HepG2 (cell line): Measurements from ENCODE around the gene STK11. TPM values are rescaled to one million over a fixed set of nuclear protein-coding genes. Genes with fewer than 3 reads are reported as not detected.
A peak's percentile ranks its signal among the peaks of the same experiment; 100 is the strongest.

Source experiments
- CHD2 ChIP-seq: IDR thresholded peaks from 2 replicates; pipeline ENCODE4 v1.6.1; 2011; ENCODE audit warnings: low read depth, low read length, improper control_type of control experiment
- DMTF1 ChIP-seq: sonication (generic); formaldehyde crosslinking; IDR thresholded peaks from 2 replicates; pipeline ENCODE4 v1.4.0; 2020; ENCODE audit warnings: mild to moderate bottlenecking, missing genetic modification reagents
- ERF ChIP-seq: IDR thresholded peaks from 2 replicates; pipeline ENCODE4 v1.6.1; 2018; ENCODE audit warnings: missing biosample characterization, missing genetic modification reagents
- FOXP4 ChIP-seq: sonication (generic); formaldehyde crosslinking; IDR thresholded peaks from 2 replicates; pipeline ENCODE4 v1.4.0; 2020; ENCODE audit warnings: missing genetic modification reagents
- HDAC2 ChIP-seq: sonication (generic); formaldehyde crosslinking; IDR thresholded peaks from 2 replicates; pipeline ENCODE4 v1.4.0; 2020; ENCODE audit warnings: missing genetic modification reagents
- IKZF4 ChIP-seq: sonication (generic); formaldehyde crosslinking; IDR thresholded peaks from 2 replicates; pipeline ENCODE4 v1.5.1; 2020; ENCODE audit warnings: borderline replicate concordance, mild to moderate bottlenecking, low read depth, missing genetic modification reagents; ENCODE audit errors: not compliant biosample characterization
- KDM5A ChIP-seq: fragments of 200-600 bp; sonication (generic); IDR thresholded peaks from 2 replicates; pipeline ENCODE4 v1.7.0; 2018; ENCODE audit warnings: antibody characterized with exemption, mild to moderate bottlenecking, low read length, borderline replicate concordance
- MED1 ChIP-seq: sonication (generic); formaldehyde crosslinking; IDR thresholded peaks from 2 replicates; pipeline ENCODE4 v1.4.0; 2020; ENCODE audit warnings: missing genetic modification reagents
- WIZ ChIP-seq: sonication (generic); formaldehyde crosslinking; IDR thresholded peaks from 2 replicates; pipeline ENCODE4 v1.5.1; 2020; ENCODE audit warnings: mild to moderate bottlenecking, missing genetic modification reagents
- ZBTB40 ChIP-seq, 2 experiments: fragments of 450-650 bp in 1 of 2; sonication (generic) in 1 of 2; formaldehyde crosslinking in 1 of 2; IDR thresholded peaks; 2 replicates each; pipeline versions ENCODE4 v1.6.1 to v1.8.0; 2016 to 2022; ENCODE audit warnings: antibody characterized with exemption in 1 of 2, mild to moderate bottlenecking in 1 of 2, missing genetic modification reagents in 1 of 2
- ZNF572 ChIP-seq: sonication (generic); formaldehyde crosslinking; IDR thresholded peaks from 2 replicates; pipeline ENCODE4 v1.5.1; 2020; ENCODE audit warnings: mild to moderate bottlenecking, missing genetic modification reagents
- ZNF576 ChIP-seq: sonication (generic); formaldehyde crosslinking; IDR thresholded peaks from 2 replicates; pipeline ENCODE4 v1.4.0; 2020; ENCODE audit warnings: mild to moderate bottlenecking, missing genetic modification reagents
- ZNF775 ChIP-seq: sonication (generic); formaldehyde crosslinking; IDR thresholded peaks from 2 replicates; pipeline ENCODE4 v1.4.0; 2020; ENCODE audit warnings: missing genetic modification reagents, mild to moderate bottlenecking, moderate library complexity, borderline replicate concordance
- polyA plus RNA-seq, 8 experiments: library from polyadenylated mRNA; depleted of rRNA in 3 of 8; stranded (reverse) in 7 of 8; unstranded in 1 of 8; fragments of >200 nt; fragmentation: Illumina TruSeq in 4 of 8; extraction: Trizol in 4 of 8; gene quantifications; 2 replicates each; pipeline versions ENCODE4 v1.2.1 to v1.2.3, GENCODE V29; 2011 to 2016; ENCODE audit warnings: low read depth in 4 of 8, missing spikeins in 1 of 8, mixed read lengths in 1 of 8; ENCODE audit not compliant: insufficient read depth in 1 of 8
- total RNA-seq, 5 experiments: library from RNA; depleted of rRNA; stranded (reverse); fragments of >200 nt; fragmentation: Illumina TruSeq; extraction: Trizol; gene quantifications; 2 replicates each; pipeline ENCODE4 v1.2.3, GENCODE V29; 2016; ENCODE audit warnings: low read depth in 1 of 5

The STK11 gene
- total and polyA plus RNA-seq, 2 of the 13 experiments (the other 11 are each of a cell fraction or from before 2014, with no cell fraction given), result 27.5 to 43.6 TPM

- TF ChIP-seq ZBTB40 (IDR thresholded peaks at IDR 0.05), result no peak
- TF ChIP-seq ZBTB40 (CRISPR knock-in tag; IDR thresholded peaks at IDR 0.05), result 0 out of 2 replicates have a peak, but pooled peaks have one; percentile 4
- TF ChIP-seq ZNF775 (CRISPR knock-in tag), result no peak
- no peak for TF ChIP-seq CHD2
- TF ChIP-seq ZNF572 (CRISPR knock-in tag), result 0 out of 2 replicates have a peak, but pooled peaks have one; percentile 9
- no peak for TF ChIP-seq MED1
- 0 out of 2 replicates have a peak, but pooled peaks have one; percentile 51 for TF ChIP-seq DMTF1 (CRISPR knock-in tag)
- TF ChIP-seq WIZ (CRISPR knock-in tag), result 0 out of 2 replicates have a peak, but pooled peaks have one; percentile 39
- peak; percentile 20; the same call in 1 of the 2 replicates for TF ChIP-seq HDAC2 (CRISPR knock-in tag)
- no peak for TF ChIP-seq ZNF576 (CRISPR knock-in tag)
- 0 out of 2 replicates have a peak, but pooled peaks have one; percentile 26 for TF ChIP-seq FOXP4 (CRISPR knock-in tag)
- TF ChIP-seq IKZF4 (CRISPR knock-in tag), result peak; percentile 9
- TF ChIP-seq KDM5A, result peak; percentile 3; the same call in 1 of the 2 replicates
- TF ChIP-seq ERF (CRISPR knock-in tag), result peak; percentile 15; the same call in 1 of the 2 replicates
These were observed 70.5 kb downstream of the STK11 start (continued) for GRCh38 chr19:1275976-1276627.
